Activated T-helper 1 cell treated with anti-CD3 and anti-CD28 coated beads, Interleukin-2, amount 50 U/mL, for 16 hours (primary cell): ENCODE results near the gene ATP6V0E1.
"Not testable (repeated sequence)": the region's sequence is repeated elsewhere in the genome, so short reads cannot be mapped to it uniquely, and the experiment has no call there.

ENCODE experiments used
- DNase-seq, 2 donors: peaks; one replicate each; pipeline ENCODE4 v3.0.0-alpha.2; 2020; ENCODE audit warnings: low read depth in 1 of 2, low spot score in 1 of 2

ATP6V0E1 gene

GRCh38 chr5:173001229-173001841 lies 17.8 kb downstream of the ATP6V0E1 start:
- DNase-seq: no peak

GRCh38 chr5:173003360-173003759 lies 19.8 kb downstream of the ATP6V0E1 start:
- DNase-seq: no peak

DNA sequence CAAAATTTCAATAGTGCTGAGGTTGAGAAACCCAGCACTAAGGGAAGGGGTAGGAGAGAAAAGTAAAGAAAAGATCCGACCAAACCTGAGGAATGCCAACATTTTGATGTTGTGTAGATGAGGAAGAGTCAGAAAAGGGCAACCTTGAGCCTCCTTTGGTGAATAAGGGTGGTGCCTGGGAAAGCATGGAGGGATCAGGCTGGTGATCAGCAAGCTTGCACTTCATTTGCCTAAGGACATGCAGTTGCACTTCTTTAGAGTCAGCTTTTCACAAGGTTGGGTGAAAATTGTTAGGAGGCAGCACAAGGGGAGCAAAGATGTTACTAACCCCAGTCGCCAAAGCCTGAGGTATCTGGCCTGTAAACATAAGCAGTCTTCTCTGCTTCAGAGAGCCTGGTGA lies 20.4 kb downstream of the ATP6V0E1 start:
- no peak for DNase-seq

DNA sequence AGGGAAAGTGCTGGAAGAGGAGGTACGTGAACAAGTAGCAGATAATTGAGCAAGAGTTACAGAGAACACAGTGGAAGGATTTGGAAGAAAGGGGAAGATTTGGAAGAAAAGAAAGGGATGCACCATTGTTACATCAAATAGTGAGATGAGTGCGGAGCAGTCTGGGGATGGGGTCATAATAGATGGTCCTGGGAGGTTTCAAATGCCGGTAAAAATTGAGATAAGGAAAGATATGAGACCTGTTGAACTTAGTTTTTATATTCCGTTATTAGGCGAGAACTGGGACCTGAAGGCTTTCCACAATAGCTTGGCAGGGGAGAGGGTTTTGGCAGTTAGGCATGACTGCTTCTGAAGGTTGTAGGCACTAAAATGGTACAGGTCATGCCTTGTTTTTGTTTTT lies 20.9 kb downstream of the ATP6V0E1 start:
- DNase-seq: no peak

DNA sequence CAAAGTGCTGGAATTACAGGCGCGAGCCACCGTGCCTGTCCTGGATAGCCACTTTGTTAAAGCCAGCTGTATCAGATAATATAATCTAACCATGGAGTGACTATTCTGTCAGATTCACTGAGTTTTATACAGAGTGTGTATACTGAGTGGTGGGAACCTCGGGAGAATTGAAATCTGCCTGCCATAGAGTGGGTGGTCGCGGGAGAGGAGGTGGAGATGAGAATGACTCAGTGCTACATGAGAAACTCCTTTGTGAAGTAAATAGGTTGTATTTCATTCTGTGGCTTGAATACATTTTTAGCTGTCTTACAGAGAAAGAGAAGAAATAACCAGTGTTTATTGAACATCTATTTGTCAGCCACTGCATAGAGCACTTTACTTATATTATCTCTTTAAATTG lies 26.4 kb downstream of the ATP6V0E1 start:
- DNase-seq: no peak

- no peak for DNase-seq
Measured at GRCh38 chr5:173010547-173011464, 27.2 kb downstream of the ATP6V0E1 start.

DNA sequence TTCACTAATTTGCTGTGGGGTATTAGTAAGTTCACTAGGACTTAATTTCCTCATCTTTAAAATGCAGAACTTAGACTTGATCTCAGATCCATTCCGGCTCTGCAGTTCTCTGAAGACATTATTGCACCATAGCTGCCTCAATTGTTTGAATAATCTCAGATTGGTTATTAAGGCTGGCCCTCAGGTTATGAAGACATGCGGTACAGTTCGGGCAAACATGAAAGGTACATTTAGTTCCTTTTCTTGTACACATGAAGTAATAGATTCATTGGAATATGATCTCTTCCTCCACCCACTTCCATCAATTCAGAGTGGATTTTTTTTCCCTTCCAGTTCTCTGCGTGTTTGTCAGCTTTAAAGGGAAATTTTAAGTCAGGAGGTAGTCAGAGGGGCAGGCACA lies 28.0 kb downstream of the ATP6V0E1 start:
- DNase-seq: no peak

DNA sequence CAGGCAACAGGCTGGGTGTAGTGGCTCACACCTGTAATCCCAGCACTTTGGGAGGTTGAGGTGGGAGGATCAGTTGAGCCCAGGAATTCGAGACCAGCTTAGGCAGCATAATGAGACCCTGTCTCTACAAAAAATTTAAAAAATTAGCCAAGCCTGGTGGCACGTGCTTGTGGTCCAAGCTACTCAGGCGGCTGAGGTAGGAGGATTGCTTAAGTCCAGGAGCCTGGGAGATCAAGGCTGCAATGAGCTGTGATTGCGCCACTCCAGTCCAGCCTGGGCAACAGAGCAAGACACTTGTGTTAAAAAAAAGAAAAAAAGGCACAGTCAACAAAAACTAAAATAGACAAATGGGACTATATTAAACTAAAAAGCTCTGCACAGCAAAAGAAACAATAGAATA lies 29.3 kb downstream of the ATP6V0E1 start:
- DNase-seq: no peak

DNA sequence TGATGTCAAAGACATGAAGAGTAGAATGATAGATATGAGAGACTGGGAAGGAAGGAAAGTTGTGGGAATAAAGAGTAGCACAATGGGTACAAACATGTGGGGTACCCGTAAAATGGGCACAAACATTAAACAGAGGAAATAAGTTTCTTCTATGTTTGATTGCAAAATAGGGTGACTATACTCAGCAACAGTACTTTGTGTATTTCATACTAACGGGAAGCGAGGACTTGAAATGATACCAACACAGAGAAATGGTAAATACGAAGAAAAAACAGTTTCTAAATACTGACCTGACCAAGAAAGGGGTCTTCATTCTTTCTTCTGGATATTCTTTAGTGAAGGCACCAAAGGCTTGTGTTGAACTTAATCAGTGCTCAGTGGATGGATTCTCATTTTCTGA lies 31.1 kb downstream of the ATP6V0E1 start:
- DNase-seq: no peak

DNA sequence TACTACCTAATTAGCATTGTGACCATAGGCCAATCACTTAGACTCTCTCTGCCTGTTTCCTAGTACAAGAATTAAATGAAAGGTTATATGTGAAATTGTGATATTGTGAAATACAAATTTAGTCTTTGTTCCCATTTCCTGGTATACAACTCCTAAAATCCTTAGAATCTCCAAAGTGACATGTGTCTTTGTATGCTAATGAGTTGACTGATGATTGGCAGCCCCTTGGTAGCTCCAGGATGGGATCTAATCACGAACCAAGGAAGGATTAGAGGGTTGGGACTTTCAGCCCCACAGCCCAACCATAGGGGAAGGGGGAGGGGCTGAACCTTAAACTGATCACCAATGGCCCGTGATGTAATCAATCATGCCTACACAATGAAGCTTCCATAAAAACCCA lies 31.6 kb downstream of the ATP6V0E1 start:
- no peak for DNase-seq

DNA sequence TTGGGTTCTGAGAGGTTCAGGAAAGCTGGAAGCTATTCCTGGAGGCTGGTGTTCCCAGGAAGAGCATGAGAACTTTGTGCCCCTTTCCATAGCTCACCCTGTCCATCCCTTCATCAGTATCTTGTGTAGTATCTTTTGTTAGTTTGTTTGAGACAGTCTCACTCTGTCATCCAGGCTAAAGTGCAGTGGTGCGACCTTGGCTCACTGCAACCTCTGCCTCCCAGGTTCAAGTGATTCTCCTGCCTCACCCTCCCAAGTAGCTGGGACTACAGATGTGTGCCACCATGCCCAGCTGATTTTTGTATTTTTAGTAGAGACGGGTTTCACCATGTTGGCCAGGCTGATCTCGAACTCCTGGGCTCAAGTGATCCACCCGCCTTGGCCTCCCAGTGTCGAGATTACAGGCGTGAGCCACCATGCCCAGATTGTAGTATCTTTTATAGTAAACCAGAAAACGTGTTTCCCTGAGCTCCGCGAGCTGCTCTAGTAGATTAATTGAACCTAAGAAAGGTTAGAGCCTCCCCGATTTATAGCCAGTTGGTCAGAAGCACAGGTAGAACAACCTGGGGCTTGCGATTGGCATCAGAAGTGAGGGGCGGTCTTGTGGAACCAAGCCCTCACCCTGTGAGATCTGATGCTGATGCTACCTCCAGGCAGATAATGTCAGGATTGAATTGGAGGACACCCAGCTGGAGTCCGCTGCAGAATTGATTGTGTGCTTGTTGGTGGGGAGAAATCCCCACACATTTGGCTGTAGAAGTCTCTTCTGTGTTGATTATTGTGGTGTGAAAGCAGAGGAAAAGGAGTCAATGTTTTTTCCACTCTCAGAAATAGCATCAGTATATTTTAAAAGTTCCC lies 32.3 kb downstream of the ATP6V0E1 start:
- no peak for DNase-seq

DNA sequence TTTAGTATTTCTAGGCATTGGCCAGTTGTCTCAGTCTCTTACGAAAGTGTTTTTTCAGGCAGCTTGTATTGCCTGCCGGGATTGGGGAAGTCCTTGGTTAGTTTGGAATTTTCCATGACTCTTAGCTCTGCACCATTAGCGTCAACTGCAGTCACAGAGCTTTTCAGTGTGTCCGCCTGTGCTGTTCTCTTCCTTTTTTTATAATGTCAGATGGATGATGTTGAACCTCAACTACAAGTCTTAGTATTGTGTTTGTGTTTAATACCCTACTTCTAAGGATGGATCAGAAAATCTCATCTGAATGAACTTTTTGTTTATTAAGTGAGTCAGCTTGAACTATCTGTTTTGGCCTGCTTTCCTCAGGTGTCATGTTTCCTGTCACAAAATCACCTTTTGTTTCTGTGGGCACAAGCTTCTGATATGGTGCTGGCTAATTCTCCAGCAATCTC lies 33.1 kb downstream of the ATP6V0E1 start:
- DNase-seq: no peak

DNA sequence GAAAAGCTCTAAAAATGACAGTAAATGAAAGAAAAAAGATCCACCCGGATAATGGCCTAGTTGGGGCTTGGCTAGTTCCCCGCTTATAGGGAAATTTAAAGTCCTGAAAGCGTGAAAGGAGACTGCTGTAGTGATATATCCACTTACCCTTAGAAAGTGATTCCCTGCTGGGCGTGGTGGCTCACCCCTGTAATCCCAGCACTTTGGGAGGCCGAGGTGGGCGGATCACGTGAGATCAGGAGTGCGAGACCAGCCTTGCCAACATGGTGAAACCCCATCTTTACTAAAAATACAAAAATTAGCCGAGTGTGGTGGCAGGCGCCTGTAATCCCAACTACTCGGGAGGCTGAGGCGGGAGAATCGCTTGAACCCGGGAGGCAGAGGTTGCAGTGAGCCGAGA lies 33.5 kb downstream of the ATP6V0E1 start:
- not testable (repeated sequence) for DNase-seq

- DNase-seq: no peak
Measured at GRCh38 chr5:173018358-173018757, 34.8 kb downstream of the ATP6V0E1 start.

GRCh38 chr5:173020154-173020581 lies 36.6 kb downstream of the ATP6V0E1 start:
- no peak for DNase-seq

- DNase-seq: no peak
Measured at GRCh38 chr5:173020643-173021042, 37.1 kb downstream of the ATP6V0E1 start.

DNA sequence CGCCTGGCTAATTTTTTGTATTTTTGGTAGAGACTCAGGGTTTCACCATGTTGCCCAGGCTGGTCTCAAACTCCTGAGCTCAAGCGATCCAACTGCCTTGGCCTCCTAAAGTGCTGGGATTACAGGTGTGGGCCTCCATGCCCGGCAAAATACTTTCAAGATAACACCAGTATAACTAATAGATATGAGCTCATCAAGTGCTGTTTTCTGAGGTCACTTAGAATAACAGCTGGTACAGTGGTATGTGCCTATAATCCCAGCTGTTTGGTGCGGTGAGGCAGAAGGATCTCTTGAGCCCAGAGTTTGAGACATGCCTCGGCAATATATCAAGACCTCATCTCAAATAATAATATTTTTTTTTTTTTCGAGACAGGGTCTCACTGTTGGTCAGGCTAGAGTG lies 42.1 kb downstream of the ATP6V0E1 start:
- no peak for DNase-seq

GRCh38 chr5:173027905-173028304 lies 44.3 kb downstream of the ATP6V0E1 start:
- DNase-seq: no peak

DNA sequence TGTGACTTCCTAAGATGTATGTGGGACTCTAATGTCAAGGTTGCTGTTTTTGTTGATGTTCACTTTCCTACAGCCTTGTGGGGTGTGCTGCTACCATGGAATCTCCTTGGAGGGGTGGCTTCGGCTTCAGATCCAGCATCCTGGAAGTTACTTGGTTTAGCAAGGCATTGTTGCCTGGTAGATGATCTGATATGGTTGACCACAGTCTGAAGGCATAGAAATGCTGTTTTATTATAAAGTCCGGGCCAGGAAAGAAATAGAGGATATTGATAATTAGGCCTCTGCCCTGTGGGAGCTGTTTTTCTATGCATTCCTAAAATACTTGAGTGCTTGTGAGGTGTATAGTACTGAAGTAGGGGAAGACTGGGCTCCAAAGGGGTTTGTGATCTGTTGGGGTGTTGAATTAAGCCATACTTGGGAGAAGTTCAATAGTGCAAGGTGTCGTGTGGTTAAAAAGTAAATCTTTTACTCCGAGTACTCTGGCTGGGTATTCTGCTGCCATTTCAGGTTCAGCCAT lies 45.3 kb downstream of the ATP6V0E1 start:
- no peak for DNase-seq

DNA sequence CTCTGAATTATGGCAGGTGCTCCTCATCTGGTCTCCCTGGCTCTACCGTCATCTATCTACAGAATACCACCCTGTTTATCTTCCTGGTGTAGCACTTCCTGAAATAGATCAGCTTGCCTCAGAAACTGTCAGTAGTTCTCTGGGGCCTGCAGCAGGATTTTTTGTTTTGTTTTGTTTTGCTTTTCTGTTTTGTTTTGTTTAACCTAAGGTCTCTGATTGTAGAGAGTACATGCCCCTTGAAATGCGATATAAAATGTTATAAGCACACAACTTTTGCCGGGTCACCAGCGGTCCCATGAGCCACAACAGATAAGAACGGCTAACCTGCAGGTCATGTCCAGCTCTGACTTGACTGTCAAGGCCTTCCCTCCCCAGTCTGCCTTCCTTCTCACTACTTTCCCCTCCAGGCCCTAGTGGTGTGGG lies 45.9 kb downstream of the ATP6V0E1 start:
- no peak for DNase-seq

- DNase-seq: not testable (repeated sequence)
Measured at GRCh38 chr5:173032096-173032495, 48.5 kb downstream of the ATP6V0E1 start.
